GM18868 (cell line): Measurements from ENCODE around the gene SIL1.
"Not testable (repeated sequence)": the region's sequence is repeated elsewhere in the genome, so short reads cannot be mapped to it uniquely, and the experiment has no call there.

Experiments
- ATAC-seq: cut with Tn5 transposase; IDR thresholded peaks from one replicate; pipeline ENCODE4 v1.9.1; 2021; ENCODE audit warnings: mild to moderate bottlenecking, moderate library complexity; ENCODE audit not compliant: unreplicated experiment

The SIL1 gene

DNA sequence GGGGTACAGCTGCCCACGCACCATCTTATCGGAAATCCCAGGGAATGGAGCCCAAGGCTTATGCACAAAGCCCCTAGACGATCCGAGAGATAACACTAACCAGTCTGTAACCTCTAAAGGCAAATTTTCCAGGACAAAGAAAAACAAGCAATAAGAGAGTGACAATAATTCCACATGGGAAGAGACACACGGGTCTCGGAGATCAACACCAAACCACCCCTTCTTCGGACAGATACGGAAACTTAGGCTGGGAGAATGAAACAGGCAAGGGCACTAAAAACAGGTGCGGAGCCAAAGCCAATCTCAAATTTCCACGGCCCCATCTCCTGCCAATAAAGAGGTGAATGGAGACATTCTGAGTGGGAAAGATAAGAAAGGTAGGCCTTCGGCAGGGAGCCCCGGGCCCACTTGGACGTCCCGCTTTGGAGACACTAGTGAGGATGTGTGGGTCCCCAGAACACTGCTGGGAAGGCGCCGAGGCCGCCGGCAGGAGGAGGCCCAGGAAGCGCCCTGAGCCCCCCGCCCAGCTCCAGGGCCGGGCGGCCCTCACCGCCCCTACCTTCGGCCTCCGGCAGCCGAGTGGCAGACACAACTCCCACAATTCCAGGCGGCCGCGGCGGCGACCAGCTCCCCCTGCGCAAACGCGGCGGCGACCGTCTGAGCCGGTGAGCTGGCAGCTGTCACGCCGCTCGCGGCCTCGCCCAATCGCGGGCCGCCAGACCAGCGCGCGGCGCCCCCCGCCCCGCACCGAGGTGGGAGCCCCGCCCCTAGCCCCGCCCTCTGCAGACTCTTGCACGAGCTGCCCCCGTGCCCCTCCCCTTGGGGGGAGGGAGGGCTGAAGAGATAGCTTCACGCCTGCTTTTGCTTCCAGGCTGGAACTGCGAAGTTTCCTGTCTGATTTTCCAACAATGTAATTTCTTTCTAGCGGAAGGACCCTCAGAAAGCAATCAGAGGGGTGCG, at the start of gene SIL1:
Gene SIL1 (minus strand): TSS at position 659 of the 960 bp plus-strand sequence. CDS start 70,525 bp downstream, outside the sequence.
- ATAC-seq, result peak; percentile 96

DNA sequence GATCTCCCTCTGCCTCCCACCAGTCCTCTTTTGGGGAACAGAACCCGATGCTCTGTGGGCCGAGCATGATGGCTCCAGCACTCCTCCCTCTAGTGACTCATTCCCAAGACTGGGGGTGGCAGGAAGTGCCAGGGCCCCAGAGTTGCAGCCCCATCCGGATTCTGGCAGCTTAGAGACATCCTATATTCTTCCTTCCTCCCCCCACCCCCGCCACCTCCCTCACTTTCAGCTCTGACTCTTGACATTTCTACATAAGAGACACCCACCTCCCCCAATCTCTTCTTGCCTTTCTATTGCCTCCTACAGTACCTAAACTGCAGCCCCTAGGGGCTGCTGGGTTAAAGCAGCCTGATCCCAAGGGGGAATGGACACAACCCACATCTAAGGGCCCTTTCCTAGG, 48.2 kb upstream of the SIL1 start:
- no peak for ATAC-seq

DNA sequence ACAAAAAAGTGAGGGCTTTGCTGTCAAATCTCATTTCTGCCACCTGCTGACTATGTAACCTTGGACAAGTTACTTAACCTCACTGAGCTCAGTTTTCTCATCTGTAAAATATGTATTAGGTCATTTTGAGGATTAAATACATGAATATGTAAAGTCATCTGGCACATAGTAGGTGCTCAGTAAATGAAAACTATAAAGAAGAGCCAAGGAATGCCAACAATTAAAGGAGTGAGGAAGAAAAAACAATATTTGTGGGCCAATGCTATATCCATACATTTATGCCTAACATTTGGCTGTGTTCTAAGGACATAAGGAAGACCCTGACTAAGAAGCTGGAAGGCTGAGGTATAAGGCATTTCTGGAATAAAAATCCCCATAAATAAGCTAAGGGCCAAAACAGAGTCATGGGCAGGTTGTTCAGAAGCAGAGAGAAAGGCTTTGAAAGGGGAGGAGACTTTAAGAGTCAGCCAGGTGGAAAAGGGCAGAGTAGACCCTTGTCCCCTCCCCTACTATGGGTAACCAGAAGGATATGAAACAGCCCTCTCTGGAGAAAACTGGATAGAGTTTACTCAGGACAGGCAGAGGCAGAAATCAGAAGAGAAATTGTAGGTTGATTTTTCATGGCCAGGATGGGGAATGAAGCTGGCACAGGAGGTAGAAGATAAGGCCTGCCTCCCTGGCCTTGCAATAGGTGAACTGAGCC, 47.6 kb upstream of the SIL1 start:
- no peak for ATAC-seq

DNA sequence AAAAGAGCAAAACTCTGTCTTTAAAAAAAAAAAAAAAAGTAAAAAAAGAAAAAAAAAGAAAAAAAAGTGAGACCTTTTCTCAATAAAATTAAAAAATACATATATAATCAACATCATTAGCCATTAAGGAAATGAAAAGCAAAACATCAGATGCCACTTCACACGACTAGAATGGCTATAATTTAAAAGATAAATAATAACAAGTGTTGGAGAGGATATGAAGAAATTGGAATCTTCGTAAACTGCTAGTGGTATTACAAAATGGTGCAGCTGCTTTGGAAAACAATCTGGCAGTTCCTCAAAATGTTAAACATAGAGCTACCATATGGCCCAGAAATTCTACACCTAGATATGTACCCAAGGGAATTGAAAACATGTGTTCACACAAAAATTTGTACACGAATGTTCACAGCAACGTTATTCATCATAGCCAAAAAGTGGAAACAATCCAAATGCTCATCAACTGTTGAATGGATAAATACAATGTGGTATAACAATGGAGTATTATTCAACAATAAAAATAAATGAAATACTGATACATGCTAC, 45.3 kb upstream of the SIL1 start:
- ATAC-seq, result no peak

DNA sequence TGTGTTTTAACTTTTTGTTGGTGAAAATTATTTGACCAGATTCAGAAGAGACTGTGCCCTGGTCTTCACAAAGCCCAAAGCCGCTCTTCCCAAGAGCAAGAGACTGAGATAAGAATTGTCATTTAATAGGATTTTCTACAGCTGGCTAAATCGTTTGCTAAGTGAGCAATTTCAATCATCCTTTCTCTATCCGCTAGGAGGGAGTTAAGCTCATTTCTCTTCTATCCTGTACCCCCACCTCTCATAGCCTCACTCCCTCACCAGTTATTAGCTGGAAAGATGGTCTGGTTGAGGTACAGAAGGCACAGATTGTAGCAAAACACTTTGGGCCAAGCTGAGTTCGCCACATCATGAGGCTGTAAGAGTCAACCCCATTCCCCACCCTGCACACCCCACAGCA, 43.0 kb upstream of the SIL1 start:
- no peak for ATAC-seq

DNA sequence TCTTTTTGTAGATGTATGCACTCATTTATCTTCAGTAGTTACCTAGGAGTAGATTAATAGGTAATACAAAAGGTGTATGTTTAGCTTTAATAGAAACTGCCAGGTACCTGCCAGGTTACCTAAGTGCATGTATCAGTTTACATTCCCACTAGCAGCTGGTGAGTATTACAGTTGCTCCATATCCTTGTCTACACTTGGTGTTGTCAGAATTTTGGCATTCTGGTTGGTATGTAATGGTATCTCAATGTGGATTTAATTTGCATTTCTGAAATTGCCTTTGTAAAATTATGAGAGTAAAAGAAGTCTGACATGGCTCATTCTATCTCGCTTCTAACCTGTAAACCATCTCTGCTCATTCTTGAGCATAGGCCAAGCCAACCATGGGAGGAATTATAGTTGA, 38.3 kb upstream of the SIL1 start:
- ATAC-seq, result no peak

DNA sequence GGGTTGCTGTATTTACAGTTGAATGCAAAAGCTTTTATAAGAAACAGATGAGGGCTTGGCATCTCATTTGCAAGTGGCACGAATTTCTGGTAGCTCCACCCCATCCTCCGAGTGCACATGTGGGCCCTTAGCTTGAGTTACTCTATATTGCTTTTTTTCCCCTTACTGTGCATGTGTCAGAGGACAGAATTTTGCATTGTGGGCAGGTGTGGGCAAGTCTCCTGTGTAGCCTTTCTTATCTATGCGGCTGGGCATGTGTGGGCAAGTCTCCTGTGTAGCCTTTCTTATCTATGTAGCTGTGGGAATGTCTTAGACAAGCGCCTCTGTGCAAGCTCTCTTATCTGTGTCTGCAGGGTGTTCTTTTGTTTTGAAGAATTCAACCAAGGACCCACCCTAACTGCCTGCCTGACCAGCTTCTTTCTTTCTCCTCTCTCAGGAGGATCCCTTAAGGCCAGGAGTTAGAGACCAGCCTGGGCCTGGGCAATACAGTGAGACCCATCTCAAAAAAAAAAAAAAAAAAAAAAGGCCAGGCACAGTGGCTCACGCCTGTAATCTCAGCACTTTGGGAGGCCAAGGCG, 34.1 kb upstream of the SIL1 start:
- no peak for ATAC-seq

DNA sequence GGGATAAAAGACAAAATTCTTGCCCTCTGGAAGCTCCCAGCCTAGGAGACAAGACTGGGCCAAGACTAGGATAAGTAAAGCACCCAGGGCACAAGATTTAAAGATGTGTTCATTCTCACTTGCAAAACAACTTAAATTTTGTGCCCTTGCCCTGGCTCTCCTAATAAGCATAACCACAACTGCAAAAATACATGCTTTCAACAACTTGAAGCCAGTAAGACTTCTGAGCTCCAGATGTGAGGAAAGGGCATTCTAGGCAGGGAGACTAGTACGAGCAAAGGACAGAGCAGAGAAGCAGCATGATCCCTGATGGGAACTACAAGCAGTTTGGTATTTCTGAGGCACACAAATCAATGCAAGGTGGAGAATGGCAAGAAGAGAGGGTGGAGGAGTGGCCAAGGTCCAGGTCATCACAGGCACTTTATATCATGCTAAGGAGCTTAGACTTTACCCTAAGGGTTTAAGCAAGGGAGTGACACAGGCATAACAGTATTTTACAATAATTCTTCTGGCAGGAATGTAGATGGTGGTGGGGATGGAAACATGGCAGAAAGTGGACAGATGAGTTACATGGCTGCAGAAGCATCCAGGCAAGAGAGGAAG, 30.1 kb upstream of the SIL1 start:
- ATAC-seq, result no peak

DNA sequence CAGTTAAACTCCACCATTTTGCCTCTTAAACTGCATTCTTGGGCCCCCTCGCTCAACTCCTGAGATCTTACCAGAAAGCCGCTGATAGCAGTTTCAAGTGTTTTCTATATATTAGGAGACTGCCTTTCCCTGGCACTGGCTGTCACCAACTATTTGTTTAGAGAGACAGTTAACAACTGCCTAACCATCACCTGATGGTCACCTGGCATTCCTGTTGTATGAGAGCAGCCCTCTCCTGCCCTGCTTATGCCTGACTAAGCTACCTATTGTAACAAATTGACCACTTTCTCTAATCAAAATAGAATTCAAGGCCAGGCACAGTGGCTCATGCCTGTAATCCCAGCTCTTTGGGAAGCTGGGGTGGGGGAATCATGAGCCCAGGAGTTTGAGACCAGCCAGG, 28.0 kb upstream of the SIL1 start:
- ATAC-seq, result no peak

DNA sequence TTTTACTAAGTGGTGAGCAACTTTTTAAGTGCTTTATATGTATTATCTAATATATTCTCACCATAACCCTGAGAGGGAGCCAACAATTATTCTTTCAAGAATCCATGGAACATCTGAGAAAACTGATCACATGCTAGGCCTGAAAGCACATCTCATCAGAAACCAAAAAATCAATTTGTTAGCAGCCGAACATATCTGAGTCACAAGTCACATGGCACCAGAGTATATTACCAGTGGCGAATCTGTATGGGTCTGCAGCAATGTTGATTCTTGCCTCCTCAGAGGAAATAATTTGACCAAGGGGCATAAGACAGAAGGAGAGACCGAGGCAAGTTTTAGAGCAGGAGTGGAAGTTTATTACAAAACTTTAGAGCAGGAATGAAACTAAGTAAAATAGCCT, 25.3 kb upstream of the SIL1 start:
- no peak for ATAC-seq

DNA sequence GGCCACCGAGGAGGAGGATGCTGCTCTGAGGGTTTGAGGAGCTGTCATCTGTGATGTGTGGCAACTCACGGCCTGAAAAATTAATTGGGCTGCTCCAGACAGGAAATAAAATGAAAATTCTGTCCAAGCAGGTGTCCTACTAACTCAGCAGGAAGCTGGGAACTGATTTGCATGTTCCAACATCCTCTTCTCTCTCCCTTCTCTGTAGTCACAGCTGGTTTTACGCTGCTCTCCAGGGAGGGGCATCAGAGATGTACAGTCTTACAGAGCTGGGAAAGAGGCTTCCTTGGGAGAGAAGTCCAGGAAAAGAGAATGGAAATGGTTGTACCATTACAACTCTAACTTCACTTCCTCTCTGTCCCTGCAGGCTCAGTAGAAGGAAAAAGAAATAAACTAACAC, 24.2 kb upstream of the SIL1 start:
- no peak for ATAC-seq

DNA sequence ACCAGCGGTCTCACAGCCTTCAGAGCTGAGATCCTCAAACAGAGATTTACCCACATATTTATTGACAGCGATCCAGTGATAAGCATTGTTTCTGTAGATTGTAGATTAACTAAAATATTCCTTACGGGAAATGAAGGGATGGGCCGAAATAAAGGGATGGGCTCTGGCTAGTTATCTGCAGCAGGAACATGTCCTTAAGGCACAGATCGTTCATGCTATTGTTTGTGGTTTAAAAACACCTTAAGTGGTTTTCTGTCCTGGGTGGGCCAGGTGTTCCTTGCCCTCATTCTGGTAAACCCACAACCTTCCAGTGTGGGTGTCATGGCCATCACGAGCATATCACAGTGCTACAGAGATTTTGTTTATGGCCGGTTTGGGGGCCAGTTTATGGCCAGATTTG, 19.9 kb upstream of the SIL1 start:
- ATAC-seq, result not testable (repeated sequence)

DNA sequence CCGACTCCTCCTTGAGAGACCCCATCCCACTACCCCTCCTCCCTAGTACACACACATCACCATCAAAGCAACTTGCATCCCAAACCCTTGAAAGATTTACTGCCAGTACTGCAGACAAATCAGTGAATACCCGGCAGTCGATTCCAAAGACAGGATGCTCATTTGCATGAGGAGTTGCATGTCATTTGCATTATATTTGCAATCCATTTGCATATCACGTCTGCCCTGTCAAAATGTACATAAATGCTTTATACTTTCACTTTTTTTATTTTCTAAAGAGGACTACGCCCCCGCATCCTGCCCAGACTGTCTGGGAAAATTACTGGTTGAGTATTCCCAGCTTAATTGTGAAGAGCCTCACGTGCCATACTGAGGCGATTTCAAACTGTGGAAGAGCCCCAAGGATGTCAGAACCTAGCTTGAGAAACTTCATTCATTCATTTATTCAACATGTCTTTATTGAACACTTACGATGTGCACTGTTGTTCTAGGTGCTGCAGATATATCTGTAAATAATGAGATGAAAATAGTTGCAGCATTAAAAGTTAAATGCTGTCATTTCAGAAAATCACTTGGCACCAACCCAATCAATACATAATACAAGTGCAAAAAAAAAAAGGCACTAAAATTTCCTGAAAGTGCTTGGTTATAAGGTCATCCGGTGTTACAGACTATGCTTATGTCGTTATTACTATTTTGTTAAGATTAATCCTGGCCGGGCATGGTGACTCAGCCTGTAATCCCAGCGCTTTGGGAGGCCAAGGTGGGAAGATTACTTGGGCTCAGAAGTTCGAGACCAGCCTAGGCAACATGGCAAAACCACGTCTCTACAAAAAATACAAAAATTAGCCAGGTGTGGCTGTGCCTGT, 17.2 kb upstream of the SIL1 start:
- no peak for ATAC-seq

DNA sequence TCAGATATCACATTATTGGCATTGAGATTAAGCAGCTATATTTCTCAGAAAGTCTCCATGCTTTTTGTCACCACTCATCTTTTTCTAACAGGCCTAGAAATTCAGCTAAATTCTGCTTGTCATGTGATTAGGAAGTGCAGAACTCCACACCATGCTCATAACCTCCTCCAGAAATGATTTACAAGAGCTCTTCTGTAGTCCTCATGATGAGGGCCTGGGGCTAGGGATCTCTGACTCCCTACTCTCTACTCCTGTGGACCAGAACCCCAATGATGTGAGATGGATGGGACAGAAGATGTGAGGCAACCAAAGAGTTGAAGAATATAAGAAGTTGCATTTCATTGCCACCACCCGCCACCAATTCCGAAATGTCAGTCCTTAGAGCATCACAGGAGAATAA, 16.5 kb upstream of the SIL1 start:
- ATAC-seq, result no peak

DNA sequence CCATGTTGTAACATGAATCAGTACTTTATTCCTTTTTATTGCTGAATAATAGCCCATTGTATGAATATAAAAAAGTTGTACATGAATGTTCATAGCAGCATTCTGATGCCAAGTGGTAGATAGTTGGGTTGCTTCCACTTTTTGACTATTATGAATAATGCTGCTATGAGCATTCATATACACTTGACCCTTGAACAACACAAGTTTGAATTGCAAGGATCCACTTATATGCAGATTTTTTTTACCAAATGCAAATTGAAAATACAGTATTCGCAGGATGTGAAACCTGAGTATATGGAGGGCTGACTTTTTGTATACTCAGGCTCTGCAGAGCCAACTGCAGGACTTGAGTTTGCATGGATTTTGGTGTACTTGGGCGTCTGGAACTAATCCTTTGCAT, 14.7 kb upstream of the SIL1 start:
- no peak for ATAC-seq

DNA sequence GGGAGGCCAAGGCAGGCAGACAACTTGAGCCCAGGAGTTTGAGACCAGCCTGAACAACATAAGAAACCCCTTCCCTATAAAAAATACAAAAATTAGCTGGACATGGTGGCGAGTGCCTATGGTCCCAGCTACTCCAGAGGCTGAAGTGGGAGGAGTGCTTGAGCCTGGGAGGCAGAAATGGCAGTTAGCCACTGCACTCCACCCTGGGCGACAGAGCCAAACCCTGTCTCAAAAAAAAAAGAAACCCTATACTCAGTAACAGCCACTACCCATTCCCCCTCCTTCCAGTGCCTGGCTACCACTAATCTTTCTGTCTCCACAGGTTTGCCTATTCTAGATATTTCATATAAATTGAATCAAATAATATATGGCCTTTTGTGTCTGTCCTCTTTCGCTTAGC, 14.3 kb upstream of the SIL1 start:
- ATAC-seq, result no peak

DNA sequence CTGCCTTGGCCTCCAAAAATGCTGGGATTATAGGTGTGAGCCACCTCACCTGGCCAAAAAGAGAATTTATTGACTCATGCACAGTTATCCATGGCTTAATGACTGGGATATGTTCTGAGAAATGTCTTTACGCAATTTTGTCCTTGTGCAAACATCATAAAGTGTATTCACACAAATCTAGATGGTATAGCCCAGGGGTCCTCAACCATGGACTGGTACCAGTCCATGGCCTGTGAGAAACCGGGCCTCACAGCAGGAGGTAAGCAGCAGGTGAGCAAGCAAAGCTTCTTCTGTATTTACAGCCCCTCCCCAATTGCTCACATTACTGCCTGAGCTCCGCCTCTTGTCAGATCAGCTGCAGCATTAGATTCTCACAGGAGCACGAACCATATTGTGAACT, 12.4 kb upstream of the SIL1 start:
- ATAC-seq, result no peak

DNA sequence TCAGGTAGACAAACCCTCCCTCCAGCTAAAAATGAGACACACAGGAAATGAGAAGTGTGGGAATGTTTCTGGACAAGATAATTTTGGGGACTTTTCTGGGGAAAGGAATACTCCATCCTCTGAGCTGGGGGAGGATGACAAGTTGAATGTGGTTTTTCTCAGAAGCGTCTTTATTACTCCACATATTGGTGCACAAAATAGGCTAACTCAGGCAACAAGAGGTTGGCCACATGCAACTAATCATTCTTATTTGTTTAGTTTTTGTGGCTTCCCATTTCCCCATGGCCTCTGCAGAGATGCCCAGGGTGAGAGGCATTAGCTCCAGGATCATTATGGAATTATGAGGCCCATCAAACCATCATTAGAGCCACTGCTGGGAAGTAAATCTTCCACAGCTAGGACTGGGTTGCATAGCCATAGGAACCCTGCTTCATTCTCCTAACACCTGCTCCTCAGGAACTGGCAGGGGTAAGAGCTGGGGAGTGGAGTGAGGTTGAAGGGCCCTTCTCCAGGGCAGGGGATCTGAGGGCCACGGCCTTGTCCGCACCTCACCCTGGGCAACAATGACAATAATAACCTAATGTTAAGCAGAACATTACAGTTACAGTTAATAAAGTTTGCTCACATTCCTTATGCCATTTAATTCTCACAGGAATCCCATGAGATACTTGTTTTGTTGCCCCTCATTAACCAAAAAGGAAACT, 9.3 kb upstream of the SIL1 start:
- no peak for ATAC-seq

DNA sequence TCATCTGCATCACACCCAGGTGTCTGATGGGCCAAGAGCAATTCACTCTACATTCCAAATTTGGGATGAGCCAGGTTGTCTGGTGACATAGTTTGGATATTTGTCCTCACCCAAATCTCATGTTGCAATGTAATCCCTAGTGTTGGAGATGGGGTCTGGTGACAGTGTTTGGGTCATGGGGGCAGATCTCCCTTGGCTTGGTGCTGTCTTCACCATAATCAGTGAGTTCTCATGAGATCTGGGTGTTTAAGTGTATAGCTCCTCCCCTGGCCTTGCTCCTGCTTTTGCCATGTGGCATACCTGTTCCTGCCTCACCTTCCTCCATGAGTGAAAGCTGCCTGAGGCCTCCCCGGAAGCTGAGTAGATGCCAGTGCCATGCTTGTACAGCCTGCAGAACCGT, 7.4 kb upstream of the SIL1 start:
- no peak for ATAC-seq

DNA sequence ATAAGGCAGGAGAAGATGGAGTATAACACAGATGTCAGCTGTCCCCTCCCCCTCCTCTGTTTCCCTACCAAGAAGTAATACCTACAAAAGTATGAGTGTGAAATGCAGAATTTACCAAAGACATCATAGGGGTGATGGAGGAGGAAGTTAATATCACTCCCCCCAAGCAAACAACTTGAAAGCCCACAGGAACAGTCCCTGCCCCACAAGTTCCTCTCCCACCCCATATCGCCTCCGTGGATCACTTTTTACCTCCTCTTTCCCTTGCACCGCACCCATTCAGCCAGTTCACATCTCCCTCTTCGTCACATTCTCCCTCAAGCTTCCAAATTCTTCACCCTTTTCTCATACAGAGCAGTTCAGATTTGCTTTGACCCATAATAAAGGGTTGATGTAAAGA, 7.0 kb upstream of the SIL1 start:
- no peak for ATAC-seq
